Measurements from ENCODE around the gene SUSD6.
A peak's percentile ranks its signal among the peaks of the same experiment; 100 is the strongest.
"Not testable (repeated sequence)": the region's sequence is repeated elsewhere in the genome, so short reads cannot be mapped to it uniquely, and the experiment has no call there.

SUSD6 gene

DNA sequence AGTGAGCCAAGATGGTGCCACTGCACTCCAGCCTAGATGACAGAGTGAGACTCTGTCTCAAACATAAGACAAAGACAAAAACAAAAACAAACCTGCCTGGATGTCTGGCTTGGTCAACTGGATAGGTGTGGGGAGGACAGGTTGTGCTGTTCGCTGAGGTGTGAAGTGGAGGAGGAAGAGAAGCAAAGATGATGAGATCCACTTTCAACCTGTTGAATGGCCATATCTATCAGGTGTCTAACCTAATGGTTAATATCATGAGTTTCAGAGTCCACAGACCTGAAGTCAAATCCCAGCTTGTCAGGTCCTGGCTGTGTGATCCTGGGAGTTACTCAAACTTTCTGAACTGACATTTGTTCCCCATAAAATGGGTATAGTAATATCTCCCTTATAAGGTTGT is 27.0 kb upstream of the SUSD6 start:
- no peak for DNase-seq (ENCODE audit: low read depth, low spot score)
- H3K4me3 ChIP-seq (ENCODE audit: low read length): no peak overlapping the region

DNA sequence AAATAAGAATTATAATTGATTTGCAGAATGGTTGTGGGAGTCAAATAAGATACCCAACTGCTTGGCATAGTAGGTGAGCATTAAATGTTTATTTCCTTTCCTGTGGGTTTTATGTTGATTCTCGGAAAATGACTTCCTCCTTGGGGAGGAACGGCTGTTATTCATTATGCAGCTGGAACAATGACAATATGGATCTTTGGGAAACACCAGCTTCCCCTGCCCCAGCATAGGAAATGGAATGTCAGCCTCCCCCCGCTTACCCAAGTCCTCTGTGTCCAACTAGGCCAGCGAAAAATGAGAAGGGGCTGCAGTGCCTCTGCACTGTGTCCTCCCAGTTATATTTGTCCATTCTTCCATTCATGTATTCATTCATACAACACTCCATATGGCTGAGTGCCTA is 25.0 kb upstream of the SUSD6 start:
- no peak for DNase-seq (ENCODE audit: low read depth, low spot score)
- H3K4me3 ChIP-seq (ENCODE audit: low read length): no peak overlapping the region

DNA sequence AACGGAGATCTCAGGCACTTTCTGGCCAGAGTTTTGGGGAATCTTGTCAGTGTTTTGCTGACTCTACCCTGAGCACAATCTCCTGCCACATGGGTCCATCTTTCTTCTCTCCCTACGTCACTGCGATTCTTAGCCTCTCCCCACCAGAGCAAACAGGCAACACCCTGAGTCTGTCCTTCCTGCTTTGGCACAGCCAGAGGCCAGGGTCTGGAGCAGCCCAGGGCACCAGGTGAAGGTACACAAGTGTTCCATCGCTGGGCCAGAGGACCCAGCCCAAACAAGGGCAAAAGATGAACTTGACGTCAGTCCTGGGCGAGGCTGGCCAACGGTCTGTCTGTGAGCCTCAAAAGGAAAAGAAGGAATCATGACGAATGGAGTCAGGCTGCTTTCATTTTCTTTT is 24.0 kb upstream of the SUSD6 start:
- no peak overlapping the region for H3K4me3 ChIP-seq (ENCODE audit: low read length)
- DNase-seq (ENCODE audit: low read depth, low spot score): no peak

DNA sequence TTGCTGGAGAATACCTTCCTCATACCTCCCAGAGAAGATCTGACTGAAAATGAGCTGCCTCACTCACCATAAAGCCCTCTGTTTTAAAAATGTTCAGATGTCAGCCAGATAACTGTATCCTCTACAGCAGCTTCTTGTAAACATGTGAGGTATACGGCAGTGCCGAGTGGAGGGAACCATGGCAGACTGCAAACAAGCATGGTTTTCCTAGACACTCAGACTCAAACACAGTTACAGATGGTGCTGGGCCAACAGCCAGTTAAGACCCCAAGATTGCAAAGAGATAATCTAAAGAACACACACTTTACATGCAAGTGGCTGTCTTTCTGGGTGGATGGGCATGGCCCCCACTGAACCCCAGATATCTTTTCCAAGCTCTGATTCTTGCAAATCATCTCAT is 20.1 kb upstream of the SUSD6 start:
- no peak for DNase-seq (ENCODE audit: low read depth, low spot score)
- no peak overlapping the region for H3K4me3 ChIP-seq (ENCODE audit: low read length)

DNA sequence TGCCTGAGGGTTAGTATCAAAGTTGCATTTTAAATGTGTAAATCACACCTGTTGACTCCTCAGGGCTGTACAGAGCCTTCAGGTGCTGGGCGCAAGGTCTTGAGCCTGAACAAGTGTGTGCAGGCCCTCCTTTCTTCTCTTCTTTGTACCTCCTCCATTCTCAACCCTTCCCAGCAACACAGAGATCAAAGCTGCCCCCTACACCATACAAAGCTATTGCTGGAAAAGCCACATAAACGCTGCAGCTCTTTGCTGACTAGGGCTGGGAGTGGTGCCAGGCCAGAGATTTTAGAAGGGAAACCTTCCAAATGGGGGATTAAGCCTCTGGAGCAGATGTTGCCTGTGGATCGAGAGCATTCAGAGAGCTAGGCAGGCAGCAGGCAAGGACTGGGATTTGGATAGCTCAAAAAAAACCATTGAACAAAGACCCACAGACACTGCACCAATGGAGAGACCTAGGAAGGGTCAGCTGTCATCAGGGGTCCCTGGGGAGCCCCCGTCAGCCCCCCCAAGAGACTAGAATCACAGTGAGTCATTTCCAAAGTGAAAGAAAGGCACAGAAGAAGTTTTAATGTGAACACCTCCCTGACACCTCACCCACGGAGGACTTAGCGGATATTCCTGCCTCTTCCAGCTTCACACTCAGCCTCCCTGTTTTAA is 18.2 kb upstream of the SUSD6 start:
- no peak overlapping the region for H3K4me3 ChIP-seq (ENCODE audit: low read length)
- DNase-seq (ENCODE audit: low read depth, low spot score): no peak

DNA sequence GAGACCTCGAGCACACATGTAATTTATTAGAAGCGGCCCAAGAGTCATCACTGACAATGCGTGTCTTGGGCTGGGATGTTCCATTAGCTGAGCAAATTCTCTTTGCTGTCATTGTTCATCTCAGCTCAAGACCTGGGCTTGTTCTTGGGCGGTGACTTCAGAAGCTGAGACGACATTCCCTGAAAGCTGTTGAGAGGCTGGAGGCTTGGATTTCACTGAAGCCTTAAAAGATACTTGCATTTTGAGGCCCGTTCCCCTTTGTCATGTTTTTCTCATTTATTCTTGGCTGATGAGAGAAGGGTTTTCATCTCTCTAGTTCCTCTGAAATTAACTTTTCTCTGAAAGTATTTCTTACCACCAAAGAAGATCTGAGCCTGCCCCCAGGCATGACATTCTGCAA is 16.6 kb upstream of the SUSD6 start:
- no peak overlapping the region for H3K4me3 ChIP-seq (ENCODE audit: low read length)
- DNase-seq (ENCODE audit: low read depth, low spot score): no peak

DNA sequence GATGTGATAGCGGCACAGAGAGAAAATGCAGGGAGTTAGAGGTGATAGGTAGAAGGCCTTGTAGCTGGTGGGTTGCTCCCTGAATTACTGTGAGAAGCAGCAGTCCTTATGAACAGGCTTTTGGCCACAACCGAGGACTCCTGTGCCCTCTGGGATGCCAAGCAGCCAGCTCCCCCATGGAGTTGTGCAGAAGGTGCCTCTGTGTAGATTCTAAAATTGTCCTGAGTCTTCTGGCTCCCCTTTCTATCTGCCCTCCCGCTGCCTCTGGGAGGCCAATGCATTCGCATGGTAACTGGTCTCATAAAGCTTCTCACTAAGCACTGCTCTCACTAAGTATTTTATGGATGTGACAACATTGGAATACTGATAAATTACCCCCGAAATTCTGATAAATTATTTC is 16.1 kb upstream of the SUSD6 start:
- no peak overlapping the region for H3K4me3 ChIP-seq (ENCODE audit: low read length)
- no peak for DNase-seq (ENCODE audit: low read depth, low spot score)

DNA sequence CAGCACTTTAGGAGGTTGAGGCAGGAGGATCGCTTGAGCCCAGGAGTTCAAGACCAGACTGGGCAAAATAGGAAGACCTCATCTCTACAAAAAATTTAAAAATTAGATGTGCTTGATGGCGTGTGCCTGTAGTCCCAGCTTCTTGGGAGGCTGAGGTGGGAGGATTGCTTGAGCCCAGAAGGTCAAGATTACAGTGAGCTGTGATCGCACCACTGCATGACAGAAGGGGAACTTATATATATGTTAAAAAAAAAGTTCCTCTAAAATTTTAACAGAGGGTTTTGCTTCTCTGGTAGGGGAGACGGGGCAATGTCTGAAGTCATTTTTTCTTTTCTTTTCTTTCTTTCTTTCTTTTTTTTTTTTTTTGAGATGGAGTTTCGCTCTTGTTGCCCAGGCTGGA is 12.0 kb upstream of the SUSD6 start:
- H3K4me3 ChIP-seq (ENCODE audit: low read length); DNase-seq (ENCODE audit: low read depth, low spot score): not testable (repeated sequence)

DNA sequence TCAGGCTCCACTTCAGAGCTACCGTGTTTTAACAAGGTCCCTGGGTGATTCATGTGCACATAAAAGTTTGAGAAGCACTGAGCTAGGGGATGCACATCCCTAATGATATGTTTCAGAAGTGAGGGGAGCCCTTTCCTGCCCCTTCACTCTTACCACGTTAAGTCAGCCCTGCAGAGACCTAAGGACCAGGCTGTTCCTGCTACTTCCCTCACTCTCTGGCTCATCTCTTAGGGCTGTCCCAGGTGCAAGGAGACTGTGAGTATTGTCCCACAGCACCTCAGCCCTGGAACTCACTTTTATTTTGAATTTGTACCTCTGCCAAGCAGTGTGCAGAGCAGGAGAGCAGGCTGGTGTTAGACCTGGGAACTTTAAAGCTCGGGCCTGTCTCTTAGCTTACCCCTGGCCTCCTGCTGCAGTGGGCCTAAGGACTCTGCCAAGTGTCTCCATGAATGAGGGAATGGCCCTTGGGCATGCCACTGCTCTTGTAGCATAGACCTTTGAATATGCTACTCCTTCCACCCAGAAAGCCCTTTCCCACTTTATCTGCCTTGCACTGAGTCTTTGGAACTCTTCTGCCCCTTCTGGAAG is 11.0 kb upstream of the SUSD6 start:
- no peak overlapping the region for H3K4me3 ChIP-seq (ENCODE audit: low read length)

DNA sequence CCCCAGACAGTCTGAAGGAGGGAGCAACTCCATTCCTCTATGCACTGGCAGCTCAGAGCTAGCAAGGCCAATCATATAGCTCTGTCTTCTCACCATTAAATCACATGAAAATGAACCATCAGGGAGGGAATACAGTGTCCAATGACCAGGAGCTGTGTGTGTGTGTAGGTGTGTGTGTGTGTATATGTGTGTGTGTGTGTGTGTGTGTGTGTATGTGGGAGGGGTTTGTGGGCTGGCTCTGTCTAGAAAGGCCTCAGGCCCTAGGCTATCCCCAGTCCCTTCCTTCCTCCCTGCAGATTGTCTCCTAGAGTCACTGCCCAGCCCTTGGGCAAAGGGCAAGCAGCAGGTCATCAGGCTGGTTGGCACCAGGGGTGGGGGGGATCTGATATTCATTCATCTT is 5.7 kb upstream of the SUSD6 start:
- H3K4me3 ChIP-seq (ENCODE audit: low read length): no peak overlapping the region

More for the DNA sequence above, 11.0 kb upstream of the SUSD6 start:
- DNase-seq (ENCODE audit: low read depth, low spot score): no peak

DNA sequence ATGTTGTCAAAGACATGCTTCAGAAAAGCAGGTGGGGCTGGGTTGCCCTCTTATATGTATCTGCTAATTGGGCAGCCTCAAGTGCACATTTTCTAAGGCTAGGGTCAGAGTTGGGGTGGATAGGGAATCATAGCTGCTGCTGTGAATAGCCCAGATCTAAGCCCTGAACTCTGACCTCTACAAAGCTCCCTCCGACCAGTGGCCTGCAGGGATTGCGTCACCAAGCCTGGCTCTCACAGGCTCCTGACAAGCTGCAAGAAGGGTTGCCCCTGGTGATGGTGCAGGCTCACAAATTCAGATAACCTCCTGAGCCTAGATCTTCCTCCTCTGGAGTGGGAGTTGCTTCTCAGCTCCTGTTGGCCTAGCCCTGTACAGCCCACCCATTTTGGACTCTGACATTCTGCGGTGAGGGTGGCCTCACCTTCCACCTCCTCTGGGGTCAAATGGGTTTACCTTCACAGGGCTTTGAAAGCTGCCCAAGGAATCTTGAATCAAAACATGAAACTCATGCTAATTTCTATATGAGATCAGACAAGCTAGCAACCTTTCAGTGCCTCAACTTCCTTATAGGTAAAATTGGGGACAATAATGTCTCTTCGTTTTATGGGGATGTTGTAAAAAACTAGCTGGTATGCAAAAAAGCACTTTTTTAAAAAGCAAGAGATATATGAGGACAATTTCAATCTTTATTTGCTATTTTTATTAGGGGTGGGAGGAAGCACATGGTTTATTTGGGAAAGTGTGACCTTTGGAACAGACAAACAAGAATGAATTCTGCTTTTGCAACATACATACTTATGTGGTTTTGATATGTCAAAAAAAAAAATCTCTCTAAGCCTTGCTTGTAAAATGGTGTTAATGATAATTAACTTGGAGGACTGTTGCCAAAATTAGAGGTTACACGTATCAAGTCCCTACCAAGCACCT is 4.9 kb upstream of the SUSD6 start:
- DNase-seq (ENCODE audit: low read depth, low spot score): no peak
- no peak overlapping the region for H3K4me3 ChIP-seq (ENCODE audit: low read length)

More for the DNA sequence above, 5.7 kb upstream of the SUSD6 start:
- DNase-seq (ENCODE audit: low read depth, low spot score): no peak

DNA sequence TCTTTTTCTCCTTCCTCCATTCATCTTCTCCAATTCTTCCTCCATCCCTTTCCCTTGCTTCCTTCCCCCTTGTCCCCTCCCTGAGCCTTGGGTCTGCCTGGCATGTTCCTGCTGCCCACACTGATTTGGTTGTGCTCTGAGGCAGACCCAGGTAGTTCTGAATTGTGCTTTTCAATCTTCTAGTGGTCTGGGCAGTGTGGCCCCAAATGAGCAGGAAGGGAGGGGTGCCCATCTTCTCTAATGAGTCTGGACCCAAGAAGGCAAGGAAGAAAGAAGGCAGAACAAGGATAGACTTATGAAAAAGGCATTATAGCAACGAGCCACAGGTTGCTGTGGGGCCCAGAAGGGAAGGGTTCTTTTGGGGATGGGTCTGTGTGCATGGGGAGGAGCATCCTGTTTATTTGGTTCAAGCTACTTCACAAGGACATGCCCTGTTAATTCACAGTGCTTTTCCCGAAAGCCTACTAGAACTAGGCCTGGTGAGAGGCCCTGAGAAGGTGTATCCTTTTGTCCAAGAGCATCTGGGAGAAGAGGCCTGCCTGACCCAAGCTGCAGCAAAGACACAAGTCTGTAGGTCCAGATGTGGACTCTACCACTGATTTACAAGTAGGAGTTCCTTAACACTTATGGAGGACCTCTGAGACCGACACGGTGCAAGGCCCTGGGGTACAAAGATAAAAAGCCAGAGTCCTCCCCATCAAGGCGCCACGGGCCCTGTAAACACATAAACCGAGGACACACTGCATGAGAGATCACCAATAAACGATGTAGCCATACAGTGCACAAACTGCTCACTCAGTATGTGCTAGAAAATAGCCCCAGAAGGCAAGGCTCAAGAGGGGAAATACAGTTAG is 1.1 kb upstream of the SUSD6 start:
- no peak for DNase-seq (ENCODE audit: low read depth, low spot score)
- peak overlapping the region; percentile 72 for H3K4me3 ChIP-seq (ENCODE audit: low read length)

DNA sequence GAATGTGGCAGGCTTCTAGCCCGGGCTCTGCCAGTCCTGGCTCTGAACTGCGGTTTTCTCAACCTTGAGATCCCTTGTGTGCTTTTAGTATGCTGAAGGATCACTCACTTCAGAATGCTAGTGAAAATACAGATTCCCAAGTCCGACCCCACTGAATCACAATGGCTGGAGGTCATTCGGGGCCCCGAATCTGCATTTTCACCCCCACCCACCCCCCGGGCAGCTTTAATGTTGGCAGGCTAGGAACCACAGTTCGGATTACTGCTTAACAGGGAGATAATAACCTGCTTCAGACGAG is 573 bp upstream of the SUSD6 start:
- H3K4me3 ChIP-seq (ENCODE audit: low read length): peak overlapping the region; percentile 72
- DNase-seq (ENCODE audit: low read depth, low spot score): no peak

DNA sequence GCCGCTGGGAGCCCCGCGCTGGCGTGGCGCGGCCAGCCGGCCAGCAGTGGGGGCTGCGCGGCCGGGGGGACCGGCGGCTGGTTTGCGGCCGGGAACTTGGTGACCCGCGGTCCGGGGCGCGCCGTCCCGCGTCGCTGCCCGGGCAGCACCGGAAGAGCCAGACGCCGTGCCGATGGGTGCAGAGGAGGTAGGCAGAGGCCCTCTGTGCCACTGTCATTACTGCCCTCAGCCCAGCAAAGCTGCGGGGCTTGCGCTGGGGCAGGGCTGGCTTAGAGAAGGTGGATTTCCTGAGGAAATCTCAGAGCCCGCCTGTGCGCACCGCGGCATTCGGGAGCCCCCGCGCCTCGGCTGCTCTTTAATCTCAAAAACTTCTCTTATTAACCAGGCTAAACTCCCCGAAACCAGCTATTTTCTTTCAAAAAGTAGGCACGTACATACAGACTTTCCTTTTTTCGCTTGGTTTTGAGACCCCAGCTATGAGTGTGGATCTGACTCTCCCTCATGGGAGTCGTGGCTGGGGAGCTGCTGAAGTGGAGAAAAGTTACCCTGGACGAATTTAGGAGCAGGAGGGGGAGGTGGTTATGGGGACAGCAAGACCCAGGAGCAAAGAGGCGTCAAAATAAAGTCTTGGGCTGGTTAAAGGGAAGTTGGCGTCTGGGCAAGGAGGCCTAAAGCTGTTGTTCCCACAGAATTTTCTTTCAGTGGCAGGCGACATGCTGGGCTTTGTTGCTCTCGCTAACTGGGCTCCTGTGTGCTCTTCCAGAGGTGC is 802 bp downstream of the SUSD6 start:
- no peak for DNase-seq (ENCODE audit: low read depth, low spot score)
- peak overlapping the region; percentile 67 for H3K4me3 ChIP-seq (ENCODE audit: low read length)

DNA sequence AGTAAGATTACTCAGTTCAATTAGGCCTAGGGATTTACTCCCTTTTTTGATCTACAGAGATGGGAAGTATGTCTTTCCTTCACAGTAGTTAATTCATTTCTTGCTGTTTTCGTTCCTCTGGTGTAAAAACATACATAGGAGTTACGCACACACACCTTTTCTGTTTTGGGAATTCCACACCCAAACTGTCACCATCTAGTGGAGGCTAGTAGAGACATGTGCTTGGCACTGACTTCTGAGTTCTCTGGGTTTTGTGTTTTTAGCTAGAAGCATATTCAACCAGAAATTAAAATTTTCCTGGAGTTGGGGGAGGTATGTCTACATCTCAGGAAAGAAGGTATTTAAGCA is 1.4 kb downstream of the SUSD6 start:
- DNase-seq (ENCODE audit: low read depth, low spot score): no peak
- peak overlapping the region; percentile 67 for H3K4me3 ChIP-seq (ENCODE audit: low read length)

DNA sequence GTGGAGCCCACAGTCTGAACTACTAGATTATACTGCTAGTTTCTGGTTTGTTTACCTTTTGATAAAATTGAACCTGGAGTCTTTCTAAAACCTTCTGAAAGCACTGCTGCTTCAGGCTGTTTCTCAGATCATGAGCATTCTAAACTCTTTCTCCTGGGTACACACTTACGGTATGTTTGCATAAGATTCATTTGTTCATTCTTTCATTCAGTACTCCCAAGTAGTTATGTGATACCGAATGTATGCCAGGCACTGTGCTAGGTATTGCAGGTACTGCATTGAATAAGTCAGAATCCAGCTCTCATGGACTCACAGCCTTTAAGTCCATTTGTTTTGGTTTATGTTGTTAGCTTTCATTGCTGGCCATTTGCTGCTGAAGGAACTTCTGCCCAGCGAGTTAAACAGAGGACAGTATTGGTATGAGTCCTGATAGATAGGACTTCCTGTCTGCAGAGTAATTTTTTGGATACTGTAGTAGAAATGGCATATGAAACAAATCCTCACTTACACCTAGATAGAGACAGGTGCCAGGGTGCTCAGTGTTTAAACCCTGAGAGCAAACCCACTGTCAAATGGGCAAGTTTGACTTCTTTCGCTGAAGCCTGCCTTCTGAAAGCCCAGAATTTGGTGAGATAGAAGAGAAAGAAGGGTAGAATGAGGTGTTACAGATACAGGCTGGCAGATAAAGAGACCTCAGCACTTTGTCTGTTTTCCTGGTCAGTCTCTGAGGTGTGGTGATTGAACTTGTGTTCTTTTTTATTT is 2.1 kb downstream of the SUSD6 start:
- no peak overlapping the region for H3K4me3 ChIP-seq (ENCODE audit: low read length)
- DNase-seq (ENCODE audit: low read depth, low spot score): no peak

DNA sequence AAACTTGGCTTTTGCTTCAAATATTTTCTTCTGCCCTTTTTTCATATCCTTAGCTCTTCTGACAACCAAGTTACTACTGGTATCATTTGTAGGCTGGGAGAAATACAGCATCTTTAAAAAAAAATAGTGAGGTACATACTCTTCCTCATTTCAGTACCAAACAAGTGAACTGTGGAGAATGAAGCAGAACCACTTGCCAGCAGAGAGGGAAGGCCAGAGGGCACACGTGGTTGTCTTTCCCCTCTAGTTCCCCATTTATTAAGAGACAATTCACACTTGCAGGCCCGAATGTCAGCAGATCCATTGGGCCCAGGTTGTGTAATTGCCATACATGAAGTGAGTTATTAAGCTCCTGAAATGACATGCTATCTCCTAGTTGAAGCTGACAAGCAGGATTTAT is 3.2 kb downstream of the SUSD6 start:
- DNase-seq (ENCODE audit: low read depth, low spot score): no peak

DNA sequence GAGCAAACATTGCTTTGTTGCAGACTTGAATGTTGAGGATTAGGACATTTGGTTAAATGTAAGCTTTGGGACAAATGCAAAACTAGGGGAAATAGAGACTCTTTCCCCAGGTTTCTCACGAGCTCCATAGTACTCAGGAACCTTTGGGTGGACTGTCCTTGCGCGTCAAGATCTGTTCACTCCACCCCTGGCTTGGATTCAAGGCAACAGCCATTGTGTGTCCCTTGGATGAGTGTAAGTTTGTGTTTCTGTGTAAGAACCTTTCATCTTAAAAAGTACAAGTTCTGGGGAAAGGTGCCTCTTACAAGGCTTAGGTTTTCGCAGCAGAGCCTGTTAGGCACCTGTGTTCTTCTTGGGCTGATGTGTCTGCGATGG is 3.7 kb downstream of the SUSD6 start:
- peak overlapping the region; percentile 14; the same call in 1 of the 2 replicates for H3K4me3 ChIP-seq (ENCODE audit: low read length)
- DNase-seq (ENCODE audit: low read depth, low spot score): no peak

More for the DNA sequence above, 3.2 kb downstream of the SUSD6 start:
- H3K4me3 ChIP-seq (ENCODE audit: low read length): no peak overlapping the region
